GM19467 (cell line): ENCODE data around the gene FNDC5.
"Not testable (repeated sequence)": the region's sequence is repeated elsewhere in the genome, so short reads cannot be mapped to it uniquely, and the experiment has no call there.

ENCODE experiments used
- ATAC-seq: cut with Tn5 transposase; IDR thresholded peaks from one replicate; pipeline ENCODE4 v1.9.1; 2021; ENCODE audit warnings: mild to moderate bottlenecking, moderate library complexity; ENCODE audit not compliant: unreplicated experiment

The FNDC5 gene

DNA sequence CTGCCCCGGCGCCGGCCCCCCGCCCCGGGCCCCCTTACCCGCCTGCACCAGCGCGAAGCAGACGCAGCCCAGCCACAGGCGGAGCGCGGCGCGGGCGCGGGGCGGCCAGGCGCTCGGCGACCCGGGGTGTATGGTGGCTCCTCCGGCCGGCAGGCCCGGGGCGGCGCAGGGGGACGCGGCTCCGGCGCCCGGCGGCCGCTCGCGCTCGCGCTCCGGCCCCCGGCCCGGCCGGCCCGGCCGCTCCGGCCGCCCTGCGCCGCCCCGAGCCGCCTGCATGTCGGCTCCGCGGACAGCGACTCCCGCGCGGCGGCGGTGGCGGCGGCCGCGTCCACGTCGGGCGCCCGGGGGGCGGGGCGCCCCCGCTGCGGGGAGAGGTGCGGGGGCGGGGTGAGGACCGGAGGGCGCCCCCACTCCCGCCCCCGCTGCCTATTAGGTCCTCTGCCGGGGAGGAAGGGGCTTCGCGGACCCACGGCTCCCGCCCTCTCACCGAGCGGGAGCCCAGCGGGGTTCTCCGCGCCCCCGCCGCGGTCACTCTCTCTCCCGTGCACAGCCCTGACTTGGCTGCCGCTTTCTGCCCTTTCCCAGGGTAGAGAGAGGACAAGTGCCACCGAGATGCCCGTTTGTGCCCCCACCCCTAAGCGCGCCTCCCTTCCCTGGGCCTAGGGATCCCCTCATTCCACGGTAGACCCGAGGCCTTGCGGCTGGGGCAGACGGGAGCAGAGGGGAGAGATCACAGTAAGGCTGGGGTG lies at the start of gene FNDC5:
Gene FNDC5, minus strand, starts transcription at position 298 of the 749 bp plus-strand sequence.
- ATAC-seq = no peak

- no peak for ATAC-seq
These were observed 49.4 kb upstream of the FNDC5 start for GRCh38 chr1:32919811-32920733.

- no peak for ATAC-seq
These were observed 47.5 kb upstream of the FNDC5 start for GRCh38 chr1:32918179-32918578.

DNA sequence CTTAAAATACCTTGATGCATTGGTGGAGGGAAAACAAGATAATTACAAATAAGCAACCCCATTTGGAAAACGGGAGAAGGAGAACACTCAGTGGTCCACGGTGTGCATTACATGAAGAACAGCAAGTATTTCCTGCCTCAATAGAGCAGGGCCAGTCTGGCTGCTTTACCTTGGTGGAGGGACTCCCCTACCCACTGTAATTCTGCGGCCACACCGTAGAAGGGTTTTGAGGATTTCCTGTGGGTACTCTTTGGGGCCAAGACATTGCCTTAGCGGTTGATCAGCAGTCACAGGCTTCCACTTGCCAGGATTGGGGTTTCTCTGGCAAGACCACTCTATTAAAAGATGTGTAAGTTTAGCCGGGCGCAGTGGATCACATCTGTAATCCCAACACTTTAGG lies 46.8 kb upstream of the FNDC5 start:
- ATAC-seq = no peak

- no peak for ATAC-seq
These were observed 45.3 kb upstream of the FNDC5 start for GRCh38 chr1:32915766-32916706.

DNA sequence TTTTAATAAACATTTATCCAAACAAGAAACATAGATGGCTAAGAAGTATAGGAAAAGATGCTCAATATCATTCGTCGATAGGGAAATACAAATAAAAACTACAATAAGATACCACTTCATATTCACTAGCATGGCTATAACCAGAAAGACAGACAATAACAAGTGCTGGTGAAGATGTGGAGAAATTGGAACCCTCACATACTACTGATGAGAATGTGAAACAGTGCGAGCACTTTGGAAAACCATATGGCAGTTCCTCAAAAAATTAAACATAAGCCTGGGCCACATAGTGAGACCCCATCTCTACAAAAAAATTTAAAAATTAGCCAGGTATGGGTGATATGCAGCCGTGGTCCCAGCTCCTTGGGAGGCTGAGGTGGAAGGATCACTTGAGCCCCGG lies 39.6 kb upstream of the FNDC5 start:
- no peak for ATAC-seq

GRCh38 chr1:32907435-32907834 lies 36.7 kb upstream of the FNDC5 start:
- no peak for ATAC-seq

GRCh38 chr1:32906654-32907053 lies 35.9 kb upstream of the FNDC5 start:
- no peak for ATAC-seq

DNA sequence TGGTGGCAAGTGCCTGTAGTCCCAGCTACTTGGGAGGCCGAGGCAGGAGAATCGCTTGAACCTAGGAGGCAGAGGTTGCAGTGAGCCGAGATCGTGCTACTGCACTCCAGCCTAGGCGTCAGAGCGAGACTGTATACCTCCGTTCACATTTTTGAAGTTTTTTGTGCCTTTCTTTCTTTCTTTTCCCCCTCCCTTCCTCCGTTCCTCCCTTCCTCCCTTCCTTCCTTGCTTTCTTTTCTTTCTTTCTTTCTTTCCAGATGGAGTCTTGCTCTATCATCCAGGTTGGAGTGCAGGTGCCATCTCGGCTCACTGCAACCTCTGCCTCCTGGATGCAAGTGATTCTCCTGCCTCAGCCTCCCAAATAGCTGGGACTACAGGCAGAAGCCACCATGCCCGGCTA lies 34.9 kb upstream of the FNDC5 start:
- ATAC-seq = not testable (repeated sequence)

DNA sequence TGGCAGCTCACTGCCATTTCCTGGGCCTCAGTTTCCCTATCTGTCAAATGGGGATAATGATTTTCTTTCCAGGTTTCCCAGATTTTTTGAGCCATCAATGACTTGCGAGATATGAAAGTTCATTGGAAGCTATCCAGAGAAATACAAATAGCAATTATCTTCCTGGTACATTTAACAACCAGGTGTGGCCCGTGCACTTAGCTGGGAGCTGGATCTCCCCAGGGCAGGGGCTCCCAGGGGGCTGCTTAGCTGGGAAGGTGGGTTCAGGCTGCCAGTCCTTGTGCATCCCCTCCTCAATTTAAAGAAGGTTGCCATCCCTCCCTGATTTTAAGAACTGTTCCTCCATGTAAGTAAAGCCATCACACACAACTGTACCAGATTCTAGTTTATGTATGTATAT lies 34.1 kb upstream of the FNDC5 start:
- ATAC-seq = no peak

- no peak for ATAC-seq
These were observed 33.5 kb upstream of the FNDC5 start for GRCh38 chr1:32903991-32904785.

GRCh38 chr1:32902535-32902920 lies 31.8 kb upstream of the FNDC5 start:
- no peak for ATAC-seq

DNA sequence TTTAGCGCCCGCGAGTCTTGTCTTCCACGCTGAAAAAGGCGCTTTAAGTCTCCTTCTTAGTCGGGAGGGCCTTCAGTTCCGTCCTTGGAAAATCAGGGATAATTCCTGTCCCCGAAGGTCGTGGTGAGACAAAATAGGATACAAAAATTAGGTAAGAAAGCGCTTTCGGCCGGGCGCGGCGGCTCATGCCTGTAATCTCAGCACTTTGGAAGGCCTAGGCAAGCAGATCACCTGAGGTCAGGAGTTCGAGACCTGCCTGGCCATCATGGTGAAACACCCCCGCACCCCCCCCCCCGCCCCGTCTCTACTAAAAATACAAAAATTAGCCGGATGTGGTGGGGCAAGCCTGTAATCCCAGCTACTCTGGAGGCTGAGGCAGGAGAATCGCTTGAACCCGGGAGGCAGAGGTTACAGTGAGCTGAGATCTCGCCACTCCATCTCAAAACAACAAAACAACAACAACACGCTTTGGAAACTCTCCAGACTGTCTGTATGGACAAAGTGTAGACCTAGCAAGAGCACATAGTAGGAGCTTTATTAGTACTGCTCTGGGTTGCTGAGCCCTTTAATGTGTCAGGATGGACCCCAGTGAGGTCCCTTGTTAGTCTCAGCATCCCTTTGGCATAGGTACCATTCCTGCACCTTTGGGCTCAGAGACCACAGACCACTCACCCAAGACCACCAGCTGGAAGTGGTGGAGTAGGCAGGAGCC lies 31.3 kb upstream of the FNDC5 start:
- no peak for ATAC-seq

- ATAC-seq = no peak
These were observed 30.5 kb upstream of the FNDC5 start, which contains the start of gene TMEM54 for GRCh38 chr1:32900956-32901822. TSS of gene TMEM54 (minus strand) at chr1:32901389. CDS start at chr1:32901238, 151 bp downstream.

- no peak for ATAC-seq
These were observed 29.8 kb upstream of the FNDC5 start for GRCh38 chr1:32900371-32900955.

- ATAC-seq = no peak
These were observed 29.0 kb upstream of the FNDC5 start for GRCh38 chr1:32899586-32900296.

GRCh38 chr1:32898958-32899357 lies 28.2 kb upstream of the FNDC5 start:
- ATAC-seq = no peak
